Activated CD4-positive, alpha-beta T cell treated with anti-CD3 and anti-CD28 coated beads for 48 hours (primary cell): ENCODE data around the gene ARHGAP5.
A peak's percentile ranks its signal among the peaks of the same experiment; 100 is the strongest.

ENCODE experiments used
- DNase-seq: peaks from one replicate; pipeline ENCODE4 v3.0.0-alpha.2; 2020

ARHGAP5 gene, protein sequence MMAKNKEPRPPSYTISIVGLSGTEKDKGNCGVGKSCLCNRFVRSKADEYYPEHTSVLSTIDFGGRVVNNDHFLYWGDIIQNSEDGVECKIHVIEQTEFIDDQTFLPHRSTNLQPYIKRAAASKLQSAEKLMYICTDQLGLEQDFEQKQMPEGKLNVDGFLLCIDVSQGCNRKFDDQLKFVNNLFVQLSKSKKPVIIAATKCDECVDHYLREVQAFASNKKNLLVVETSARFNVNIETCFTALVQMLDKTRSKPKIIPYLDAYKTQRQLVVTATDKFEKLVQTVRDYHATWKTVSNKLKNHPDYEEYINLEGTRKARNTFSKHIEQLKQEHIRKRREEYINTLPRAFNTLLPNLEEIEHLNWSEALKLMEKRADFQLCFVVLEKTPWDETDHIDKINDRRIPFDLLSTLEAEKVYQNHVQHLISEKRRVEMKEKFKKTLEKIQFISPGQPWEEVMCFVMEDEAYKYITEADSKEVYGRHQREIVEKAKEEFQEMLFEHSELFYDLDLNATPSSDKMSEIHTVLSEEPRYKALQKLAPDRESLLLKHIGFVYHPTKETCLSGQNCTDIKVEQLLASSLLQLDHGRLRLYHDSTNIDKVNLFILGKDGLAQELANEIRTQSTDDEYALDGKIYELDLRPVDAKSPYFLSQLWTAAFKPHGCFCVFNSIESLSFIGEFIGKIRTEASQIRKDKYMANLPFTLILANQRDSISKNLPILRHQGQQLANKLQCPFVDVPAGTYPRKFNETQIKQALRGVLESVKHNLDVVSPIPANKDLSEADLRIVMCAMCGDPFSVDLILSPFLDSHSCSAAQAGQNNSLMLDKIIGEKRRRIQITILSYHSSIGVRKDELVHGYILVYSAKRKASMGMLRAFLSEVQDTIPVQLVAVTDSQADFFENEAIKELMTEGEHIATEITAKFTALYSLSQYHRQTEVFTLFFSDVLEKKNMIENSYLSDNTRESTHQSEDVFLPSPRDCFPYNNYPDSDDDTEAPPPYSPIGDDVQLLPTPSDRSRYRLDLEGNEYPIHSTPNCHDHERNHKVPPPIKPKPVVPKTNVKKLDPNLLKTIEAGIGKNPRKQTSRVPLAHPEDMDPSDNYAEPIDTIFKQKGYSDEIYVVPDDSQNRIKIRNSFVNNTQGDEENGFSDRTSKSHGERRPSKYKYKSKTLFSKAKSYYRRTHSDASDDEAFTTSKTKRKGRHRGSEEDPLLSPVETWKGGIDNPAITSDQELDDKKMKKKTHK (N-terminal part only)

DNA sequence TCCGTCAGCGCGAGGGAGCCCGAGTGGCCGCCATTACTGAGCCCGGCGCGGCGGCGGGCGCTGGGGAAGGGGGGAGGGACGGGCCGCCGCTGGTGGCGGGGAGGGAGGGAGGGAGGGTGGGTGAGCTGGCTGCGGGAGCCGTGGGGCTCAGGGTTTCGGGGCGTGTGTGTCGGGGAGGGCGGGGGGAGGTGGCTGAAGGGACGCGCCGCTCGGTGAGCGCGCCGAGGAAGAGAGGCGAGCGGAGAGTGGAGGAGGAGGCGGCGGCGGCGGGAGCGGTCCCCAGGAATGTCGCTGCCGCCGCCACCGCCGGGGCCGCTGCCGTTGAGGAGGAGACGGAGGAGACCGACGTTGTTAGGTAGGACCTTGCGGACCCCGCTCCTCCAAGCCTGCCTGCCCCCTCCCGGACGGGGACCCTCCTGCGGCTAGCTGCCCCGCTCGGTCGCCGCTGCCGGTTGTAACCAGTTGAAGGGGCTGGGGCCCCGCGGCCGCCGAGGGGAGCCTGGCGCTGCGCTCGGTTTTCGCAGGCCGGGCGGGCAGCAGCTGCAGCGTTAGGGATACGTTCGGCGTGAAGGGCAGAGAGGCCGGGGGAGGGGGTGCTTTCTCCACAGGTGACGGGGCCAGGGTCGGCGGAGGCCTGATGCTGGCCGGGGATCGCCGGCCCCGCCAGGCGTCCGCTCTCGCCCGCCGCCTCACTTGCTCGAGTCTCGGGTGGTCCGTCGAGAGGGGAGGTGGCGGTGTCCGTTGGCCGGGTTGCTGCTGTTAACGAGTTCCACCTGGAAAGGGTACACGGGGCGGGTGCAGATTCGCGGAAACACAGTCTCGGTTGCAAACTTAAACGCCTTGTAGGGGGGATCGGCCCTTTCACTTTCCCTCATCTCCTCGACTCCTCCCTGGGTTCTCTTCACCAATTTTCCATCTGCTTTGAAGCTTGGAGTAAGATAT lies at the start of gene ARHGAP5:
Gene ARHGAP5, plus strand, starts transcription at position 224 of the 942 bp plus-strand sequence. CDS start 13,366 bp downstream, outside the sequence.
- peak; percentile 59 for DNase-seq

DNA sequence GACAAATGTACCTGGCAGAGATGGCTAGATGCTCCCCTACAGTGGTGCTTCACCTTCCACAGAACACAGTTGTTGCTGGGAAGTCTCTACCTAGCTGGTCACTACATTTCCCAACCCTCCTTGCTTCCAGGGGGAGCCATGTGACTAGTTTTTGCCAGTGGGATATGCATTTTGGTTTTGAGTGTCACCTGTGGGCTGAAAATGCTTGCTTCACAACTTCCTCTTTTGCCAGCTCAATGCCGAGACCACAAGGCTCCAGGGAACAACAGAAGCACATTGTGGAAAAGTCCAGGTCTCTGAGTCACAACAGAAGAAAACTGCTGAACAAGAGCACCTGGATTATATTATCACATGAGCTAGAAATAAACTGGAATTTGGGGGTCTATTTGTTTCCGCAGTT lies 48.5 kb upstream of the ARHGAP5 start:
- no peak for DNase-seq

DNA sequence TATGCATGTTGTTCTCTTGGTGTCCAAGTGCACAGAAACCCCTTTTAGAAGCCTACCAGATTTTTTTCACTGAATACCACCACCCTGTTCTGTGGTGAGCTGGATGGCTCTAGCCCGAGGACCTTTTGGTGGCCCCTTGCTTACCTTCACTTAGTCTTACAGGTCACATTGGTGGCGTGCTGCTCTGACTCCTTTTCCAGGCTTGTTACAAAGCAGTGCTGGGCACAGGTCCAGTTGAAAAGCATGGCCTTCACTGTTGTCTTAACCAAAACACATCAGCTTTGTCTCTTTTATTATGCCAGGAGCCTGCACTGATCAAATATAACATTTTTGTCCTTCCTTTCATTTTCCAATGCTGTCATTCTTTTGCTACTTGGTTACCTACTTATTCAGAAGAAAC lies 43.6 kb upstream of the ARHGAP5 start:
- DNase-seq, result no peak

DNA sequence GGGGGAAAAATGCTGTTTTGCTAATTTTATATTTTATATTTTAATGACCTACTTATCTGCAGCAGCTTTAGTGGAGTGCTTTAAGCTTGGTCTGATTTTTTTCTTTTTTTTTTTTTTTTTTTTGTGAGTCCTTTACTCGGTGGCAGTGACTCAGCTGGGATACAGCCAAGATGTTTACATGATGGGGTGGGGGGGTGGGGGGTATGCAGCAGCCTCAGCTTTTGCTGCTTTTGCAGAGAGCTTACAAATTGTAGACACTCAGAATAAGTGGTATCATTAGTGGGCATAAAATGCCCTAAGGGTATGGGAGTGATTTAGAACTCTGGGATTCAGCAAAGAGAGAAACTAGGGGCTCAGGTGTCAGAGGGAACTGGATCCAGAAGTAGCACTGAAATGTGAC lies 38.2 kb upstream of the ARHGAP5 start:
- no peak for DNase-seq

DNA sequence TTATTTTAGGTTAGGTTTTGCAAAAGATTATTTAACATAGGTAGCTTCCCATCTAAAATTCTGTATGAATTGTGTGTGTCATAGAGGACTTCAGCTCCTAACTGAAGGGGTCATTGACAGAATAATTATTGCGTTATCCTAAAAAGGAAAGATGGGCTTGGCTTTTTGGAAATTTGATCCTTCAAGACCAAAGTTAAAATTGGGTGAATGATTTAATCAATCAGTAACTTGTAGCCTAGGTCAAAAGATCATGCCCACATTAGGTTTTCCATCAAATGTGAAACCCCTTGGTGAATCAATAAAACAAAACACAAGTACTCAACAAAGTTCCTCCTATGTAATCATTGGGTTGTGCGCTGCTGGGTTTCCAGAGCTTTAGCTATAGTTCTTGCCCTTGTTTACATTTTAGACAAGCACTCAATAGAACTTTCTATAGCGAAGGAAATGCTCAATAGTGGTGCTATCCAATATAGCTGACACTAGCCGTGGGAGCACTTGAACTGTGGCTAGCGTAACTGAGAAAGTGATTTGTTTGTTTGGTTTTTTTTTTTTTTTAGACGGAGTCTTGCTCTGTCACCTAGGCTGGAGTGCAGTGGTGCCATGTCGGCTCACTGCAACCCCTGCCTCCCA lies 37.6 kb upstream of the ARHGAP5 start:
- DNase-seq, result no peak

DNA sequence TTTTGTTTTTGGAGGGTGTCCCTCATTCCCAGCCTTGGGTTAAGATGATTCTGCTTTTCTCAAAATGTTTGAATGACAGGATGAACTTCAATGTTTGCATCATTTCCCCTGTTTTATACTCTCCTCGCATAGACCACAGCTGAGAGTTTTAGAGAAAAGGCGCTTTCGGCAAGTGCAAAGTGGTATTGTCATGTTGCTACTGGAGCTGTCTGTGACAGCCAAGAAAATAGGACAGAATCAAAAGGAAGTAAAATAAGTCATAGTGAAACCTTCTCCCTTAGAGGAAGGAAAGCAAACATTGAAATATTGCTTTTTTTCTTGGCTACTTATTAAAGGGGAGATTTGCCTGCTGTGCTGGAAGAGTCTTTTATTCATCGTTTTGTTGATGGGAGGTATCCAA lies 33.5 kb upstream of the ARHGAP5 start:
- DNase-seq, result no peak

DNA sequence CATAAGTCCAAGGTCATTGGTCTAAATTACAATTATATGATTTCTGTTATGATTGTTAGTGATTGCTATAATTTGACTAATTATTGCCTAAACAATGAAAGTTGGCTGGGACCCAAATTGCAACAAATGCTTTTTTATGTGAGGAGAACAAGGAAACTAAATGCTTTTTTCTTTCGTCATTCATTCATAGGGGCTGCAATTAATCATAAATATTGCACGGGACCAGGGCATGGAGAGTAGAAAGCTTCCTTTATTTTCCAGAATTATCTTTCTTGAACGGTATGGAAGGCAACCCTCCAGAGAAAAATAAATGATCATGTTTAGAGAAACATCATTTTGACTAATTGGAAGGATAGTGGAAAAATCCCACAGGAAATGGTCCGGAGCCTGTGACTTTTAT lies 32.6 kb upstream of the ARHGAP5 start:
- DNase-seq, result no peak

DNA sequence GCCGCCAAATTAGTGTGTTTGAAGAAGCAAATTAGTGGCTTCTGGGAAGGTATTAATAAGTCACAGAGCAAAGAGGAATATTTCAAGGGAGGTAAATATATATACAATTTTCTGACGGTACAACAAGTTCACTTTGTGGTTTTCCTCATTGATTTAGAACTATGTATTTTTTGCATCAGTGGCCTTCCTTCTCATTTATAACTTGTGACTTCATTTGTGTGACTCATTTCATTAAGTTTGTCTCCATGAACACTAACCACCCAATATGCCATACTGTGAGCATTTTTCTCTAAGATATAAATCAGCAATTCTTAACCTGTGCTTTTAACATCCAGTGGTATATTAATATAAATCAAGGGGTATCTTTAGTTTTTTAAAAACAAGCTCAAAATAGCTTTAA lies 29.3 kb upstream of the ARHGAP5 start:
- DNase-seq, result no peak

DNA sequence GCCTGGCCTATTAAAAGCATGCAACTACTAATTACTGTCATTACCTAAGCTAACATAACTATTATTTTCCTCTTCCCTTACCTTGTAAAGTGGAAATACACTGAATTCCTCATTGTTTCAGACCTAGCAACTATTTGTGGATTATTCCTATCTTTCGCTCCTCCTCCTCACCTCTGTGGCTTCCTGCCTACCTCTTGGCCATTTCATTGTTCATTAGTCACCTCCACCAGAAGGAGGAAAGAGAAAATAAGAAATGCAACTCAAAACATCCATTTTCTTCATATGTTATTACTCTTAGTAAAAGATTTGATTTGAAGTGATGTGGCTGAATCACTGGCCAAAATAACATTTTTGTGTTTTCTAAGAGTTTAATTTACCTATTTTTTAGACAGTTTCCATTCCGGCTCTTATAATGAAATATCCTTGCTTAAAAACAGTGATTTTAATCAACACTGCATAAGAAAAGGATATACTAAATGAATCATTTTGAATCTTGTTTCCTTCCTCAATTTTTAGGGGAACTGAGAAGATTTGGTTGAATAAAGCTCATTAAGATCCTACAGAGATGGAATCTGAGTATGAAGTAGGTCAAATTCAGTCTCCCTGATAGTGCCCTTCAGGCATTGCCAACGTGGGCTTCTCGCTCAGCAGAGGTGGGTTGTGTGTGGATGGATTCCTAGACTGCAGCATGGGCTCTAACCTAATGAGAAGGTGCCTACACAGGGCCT lies 27.6 kb upstream of the ARHGAP5 start:
- DNase-seq, result no peak

DNA sequence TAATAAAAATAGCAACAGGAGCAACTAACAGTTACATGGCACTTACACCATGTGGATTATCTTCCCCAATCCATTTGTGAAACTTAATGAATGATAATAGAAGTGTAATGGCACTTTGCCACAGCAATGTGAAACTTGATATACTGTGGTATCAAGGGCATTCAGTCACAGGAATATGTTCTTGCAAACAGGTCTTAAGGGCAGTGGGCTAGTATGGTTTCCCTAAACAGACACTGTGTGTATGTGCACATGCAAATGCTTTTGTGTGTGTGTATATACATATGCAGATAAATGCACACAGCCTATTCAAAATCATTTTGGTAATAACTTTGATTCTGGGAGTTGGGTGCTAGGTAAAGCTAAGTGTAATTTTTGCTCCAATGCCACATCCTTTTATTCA lies 26.2 kb upstream of the ARHGAP5 start:
- DNase-seq, result no peak

DNA sequence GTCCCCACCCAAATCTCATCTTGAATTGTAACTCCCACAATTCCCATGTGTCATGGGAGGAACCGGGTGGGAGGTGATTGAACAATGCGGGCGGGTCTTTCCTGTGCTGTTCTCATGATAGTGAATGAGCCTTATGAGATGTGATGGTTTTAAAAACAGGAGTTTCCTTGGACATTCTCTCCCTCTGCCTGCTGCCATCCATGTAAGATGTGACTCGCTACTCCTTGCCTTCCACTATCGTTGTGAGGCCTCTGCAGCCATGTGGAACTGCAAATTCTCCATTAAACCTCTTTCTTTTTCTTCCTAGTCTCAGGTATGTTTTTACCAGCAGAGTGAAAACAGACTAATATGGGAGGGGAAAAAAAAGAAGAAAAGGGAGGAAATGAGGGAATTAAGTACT lies 22.6 kb upstream of the ARHGAP5 start:
- DNase-seq, result no peak

DNA sequence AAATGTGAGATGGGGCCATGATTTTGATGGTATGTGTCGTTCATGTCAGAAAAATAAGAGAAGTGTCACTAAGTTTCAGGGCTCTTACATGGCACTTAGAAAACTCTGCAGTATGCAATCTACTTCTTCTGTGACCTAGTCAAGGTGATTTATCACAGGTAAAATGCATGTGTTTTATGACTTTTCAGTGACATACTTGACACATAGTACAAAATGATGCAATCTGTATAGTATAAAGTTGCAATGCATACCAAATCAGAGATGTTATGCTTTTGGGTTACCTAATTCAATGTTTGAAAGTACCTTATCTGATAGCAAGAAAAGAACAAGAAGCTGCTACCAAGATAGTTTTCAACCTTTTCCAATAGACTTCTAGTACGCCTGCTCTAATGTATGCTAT lies 21.9 kb upstream of the ARHGAP5 start:
- DNase-seq, result no peak

DNA sequence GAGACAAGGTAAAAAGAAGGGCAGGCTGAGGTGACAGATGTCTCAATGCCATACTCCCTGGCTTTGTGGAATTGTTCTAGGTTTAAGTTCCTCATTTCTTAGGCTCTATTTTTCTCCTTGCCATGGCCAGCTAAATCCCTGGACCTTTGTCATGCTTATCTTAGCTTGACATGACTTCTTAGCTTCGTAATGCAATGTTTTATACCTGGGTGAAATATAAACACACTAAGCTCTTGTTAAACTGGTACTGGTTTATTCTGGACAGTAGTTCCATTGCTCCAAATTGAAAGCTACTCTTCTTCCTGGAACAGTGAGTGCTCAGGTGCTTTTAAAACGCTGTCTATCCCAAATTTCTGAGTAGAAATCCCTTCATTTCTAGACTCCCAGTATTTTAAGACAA lies 17.4 kb upstream of the ARHGAP5 start:
- DNase-seq, result no peak

DNA sequence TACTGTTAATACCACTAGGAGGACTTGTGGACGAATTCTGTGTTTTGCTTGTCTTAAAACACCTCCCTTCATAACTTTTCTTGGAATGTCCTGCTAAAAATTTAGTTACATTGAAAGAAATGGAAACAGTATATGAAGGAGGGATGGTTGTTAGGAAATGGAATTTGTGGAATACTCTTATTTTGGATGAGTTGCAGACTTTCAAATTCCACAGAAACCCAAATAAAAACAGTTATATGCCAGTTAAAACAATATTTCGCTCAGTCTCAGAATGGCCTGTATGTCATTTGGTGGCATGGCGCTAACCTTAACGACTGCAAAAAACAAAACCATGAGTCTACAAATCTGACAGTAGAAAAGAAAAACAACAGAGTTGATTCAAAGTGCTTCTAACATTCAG lies 12.2 kb upstream of the ARHGAP5 start:
- no peak for DNase-seq

DNA sequence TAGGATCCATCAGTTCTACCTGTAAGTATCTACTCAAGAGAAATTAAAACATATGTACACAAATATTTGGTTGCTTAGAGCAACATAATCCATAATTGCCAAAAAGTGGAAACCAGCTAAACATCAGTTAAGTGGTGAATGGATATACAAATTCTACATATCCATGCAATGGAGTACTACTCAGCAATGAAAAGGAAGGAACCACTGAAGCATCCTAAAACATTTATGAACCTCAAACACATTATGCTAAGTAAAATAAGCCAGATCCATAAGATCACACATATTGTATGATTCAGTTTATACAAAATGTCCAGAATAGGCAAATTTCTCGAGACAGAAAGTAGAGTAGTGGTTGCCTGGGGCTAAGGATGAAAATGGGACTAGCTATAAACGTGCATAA lies 8.4 kb upstream of the ARHGAP5 start:
- no peak for DNase-seq

DNA sequence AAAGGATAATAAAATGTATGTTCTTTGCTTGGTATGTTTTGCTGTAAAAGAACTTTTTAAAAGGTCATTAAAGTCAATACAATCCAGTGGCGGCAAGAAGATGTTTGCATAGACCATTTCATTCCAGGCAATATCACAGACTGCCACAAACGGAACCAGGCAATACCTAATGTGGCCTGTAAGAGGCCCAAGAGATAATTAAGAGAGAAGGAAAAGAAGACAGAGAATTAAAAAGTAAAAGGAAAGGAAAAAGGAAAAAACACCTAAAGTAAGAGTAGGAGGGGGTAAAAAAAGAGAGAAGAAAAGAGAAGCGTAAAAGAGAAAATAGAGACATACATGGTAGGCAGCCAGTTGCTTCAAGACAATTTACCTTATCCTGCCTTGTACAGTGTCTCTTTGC lies 6.8 kb upstream of the ARHGAP5 start:
- no peak for DNase-seq

DNA sequence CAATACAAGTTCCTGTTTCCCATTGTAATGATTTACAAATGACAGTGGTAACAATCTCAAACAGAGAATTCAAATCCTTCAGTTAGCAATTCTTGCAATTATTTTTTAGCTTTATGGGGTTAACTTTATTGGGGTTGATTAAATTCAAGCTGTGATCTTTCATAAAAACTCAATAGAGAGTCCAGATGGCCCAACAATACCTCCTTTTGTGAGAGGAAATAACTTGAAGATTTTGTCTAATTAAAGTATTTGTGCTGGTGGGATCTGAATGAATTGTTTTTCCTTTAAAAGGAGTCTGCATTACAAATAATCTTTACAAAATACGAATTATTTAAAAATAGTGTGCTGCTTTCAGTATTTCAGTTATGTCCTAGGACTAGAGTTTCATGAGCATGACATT lies 4.4 kb upstream of the ARHGAP5 start:
- DNase-seq, result no peak

DNA sequence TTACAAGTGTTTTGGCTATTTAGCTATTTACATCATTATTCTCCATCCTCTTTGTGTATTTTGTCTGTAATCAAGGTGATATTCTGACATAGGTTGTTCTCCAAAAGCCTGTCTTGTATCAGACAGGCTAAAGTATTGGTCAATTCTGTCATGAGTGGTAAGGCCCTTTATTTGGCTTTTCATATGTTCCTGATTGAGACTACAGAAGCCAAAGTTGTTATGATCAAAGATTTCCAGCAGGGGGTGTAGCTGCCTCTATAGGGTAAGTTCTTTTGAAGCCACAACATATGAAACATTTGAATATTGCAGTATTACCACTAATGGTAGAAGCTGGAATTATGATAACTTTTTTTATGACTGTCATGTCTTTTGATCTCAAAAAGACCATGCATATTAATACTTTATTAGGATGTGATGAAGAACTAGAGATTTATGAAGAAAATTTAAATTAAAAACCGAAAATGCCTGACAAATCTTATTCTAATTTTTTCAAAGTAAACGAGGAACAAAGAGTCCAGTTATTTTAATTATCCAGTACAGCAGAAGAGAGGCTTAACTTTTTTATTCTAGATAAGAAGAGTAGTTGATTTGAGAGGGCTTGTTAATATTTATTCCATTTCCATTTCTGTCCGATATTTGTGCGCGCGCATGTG lies 3.4 kb upstream of the ARHGAP5 start:
- DNase-seq, result peak; percentile 55

DNA sequence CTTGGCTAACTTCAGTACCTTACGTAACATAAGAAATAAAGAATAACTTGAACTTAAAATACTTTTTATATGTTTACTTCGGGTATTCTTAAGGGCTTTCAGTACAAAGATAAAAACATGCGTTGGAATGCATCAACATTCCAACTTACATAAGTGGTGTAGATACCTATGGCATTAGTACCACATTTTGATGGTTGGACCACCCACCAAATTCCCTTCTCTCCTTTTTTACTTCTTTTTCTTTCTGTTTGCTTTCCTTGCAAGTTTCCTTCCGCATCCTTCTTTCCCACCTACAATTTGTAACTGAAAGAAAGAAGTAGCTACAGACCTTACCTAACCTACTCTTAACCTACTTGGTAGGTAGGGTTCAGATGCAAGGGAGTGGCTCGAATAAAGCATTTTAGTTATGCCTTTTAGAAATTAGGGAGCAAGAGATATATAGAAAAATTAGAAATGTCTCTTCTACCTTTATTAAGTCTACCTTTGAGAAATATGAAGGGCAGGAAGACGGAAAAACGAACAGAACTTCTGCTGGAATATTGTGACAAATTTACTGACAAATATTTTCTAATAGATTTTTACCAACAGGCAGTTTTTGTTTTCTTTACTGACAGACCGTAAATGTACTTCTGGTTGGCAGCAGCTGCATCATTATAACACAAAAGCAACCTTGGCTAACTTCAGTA lies 2.1 kb upstream of the ARHGAP5 start:
- no peak for DNase-seq
